Muscle of leg (tissue), 11 donors: Measurements from ENCODE around the gene ZNF407. TPM values are rescaled to one million over a fixed set of nuclear protein-coding genes. Genes with fewer than 3 reads are reported as not detected.

Source experiments
- DNase-seq: peaks from one replicate; pipeline ENCODE4 v3.0.0; 2013
- H3K27ac ChIP-seq: one replicate; pipeline ENCODE4 v1.5.1; 2013; ENCODE audit warnings: mild to moderate bottlenecking, low read length, control low read depth
- H3K27me3 ChIP-seq: one replicate; pipeline ENCODE4 v1.6.1; 2013; ENCODE audit warnings: low read length; ENCODE audit not compliant: control insufficient read depth, insufficient read depth
- H3K36me3 ChIP-seq: one replicate; pipeline ENCODE4 v1.6.1; 2013; ENCODE audit warnings: low read length; ENCODE audit not compliant: control insufficient read depth, insufficient read depth
- H3K4me1 ChIP-seq: one replicate; pipeline ENCODE4 v1.6.1; 2013; ENCODE audit warnings: low read length; ENCODE audit not compliant: control insufficient read depth, insufficient read depth
- H3K4me3 ChIP-seq: one replicate; pipeline ENCODE4 v1.5.1; 2013; ENCODE audit warnings: low read length, control low read depth
- H3K9me3 ChIP-seq: replicated peaks from 2 replicates; pipeline ENCODE4 v1.6.1; 2013; ENCODE audit warnings: low read depth, low read length; ENCODE audit not compliant: control insufficient read depth
- WGBS: methylation state at CpG from one replicate; pipeline ENCODE4 v1.1.5; 2013; ENCODE audit warnings: missing lambda C conversion rate; ENCODE audit not compliant: insufficient coverage; 5-methylcytosine and 5-hydroxymethylcytosine counted together
- polyA plus RNA-seq, 8 donors: library from polyadenylated mRNA; unstranded; fragments of 120-200 nt; gene quantifications; one replicate each; pipeline versions ENCODE4 v1.2.1 to v1.2.3, GENCODE V29; 2013; ENCODE audit warnings: inconsistent platforms in 1 of 8, low replicate concordance in 1 of 8; ENCODE audit not compliant: insufficient read length in 8 of 8, insufficient read depth in 1 of 8
- total RNA-seq: library from RNA; stranded (reverse); fragments of 120-200 nt; gene quantifications from one replicate; pipeline ENCODE4 v1.2.4, GENCODE V29; 2013

The ZNF407 gene
- total and polyA plus RNA-seq, 9 donors, result 5.3 to 10.7 (median 6.4) TPM

GRCh38 chr18:75106746-75107145 is 509.1 kb downstream of the ZNF407 start:
- no peaks in the 10 kb centered on the region for H3K36me3 ChIP-seq

GRCh38 chr18:75107196-75107930 is 509.7 kb downstream of the ZNF407 start:
- no peaks in the 10 kb centered on the region for H3K9me3 ChIP-seq
- H3K27me3 ChIP-seq, result peaks cover 2% of the 10 kb centered on the region
- DNase-seq, result no peak

More at GRCh38 chr18:75106746-75107145, 509.1 kb downstream of the ZNF407 start:
- WGBS, result 83% methylated on average over 12 of the region's 13 CpGs
- Histone ChIP-seq H3K4me3 (no peak overlapping the region), H3K27ac (no peak overlapping the region), H3K27me3 (peaks cover 2% of the 10 kb centered on the region), H3K4me1 (peaks cover 11% of the 10 kb centered on the region), H3K9me3 (peaks cover 3% of the 10 kb centered on the region)
- DNase-seq, result no peak

GRCh38 chr18:75107931-75108276 is 510.2 kb downstream of the ZNF407 start:
- Histone ChIP-seq H3K36me3 (no peaks in the 10 kb centered on the region), H3K27ac (no peak overlapping the region), H3K4me3 (no peak overlapping the region), H3K9me3 (no peaks in the 10 kb centered on the region), H3K27me3 (peaks cover 2% of the 10 kb centered on the region), H3K4me1 (peaks cover 14% of the 10 kb centered on the region)
- 49% methylated on average over 8 of the region's 8 CpGs for WGBS
- no peak for DNase-seq

More at GRCh38 chr18:75107196-75107930, 509.7 kb downstream of the ZNF407 start:
- peaks cover 12% of the 10 kb centered on the region for H3K4me1 ChIP-seq
- WGBS, result 88% methylated on average over 15 of the region's 19 CpGs
- H3K4me3 ChIP-seq, result no peak overlapping the region
- H3K27ac ChIP-seq, result no peak overlapping the region
- H3K36me3 ChIP-seq, result no peaks in the 10 kb centered on the region

- Histone ChIP-seq H3K27ac (peak overlapping the region; percentile 59), H3K27me3 (peaks cover 2% of the 10 kb centered on the region), H3K4me3 (no peak overlapping the region), H3K9me3 (no peaks in the 10 kb centered on the region), H3K36me3 (no peaks in the 10 kb centered on the region), H3K4me1 (peaks cover 14% of the 10 kb centered on the region)
- WGBS, result 52% methylated on average over 12 of the region's 20 CpGs
- peak; percentile 37 for DNase-seq
These were observed 511.1 kb downstream of the ZNF407 start for GRCh38 chr18:75108579-75109318.

GRCh38 chr18:75109319-75109691 is 511.6 kb downstream of the ZNF407 start:
- no peaks in the 10 kb centered on the region for H3K9me3 ChIP-seq
- H3K36me3 ChIP-seq, result no peaks in the 10 kb centered on the region
- peaks cover 2% of the 10 kb centered on the region for H3K27me3 ChIP-seq
- H3K4me1 ChIP-seq, result peaks cover 14% of the 10 kb centered on the region
- DNase-seq, result peak; percentile 75
- 36% methylated on average over 4 of the region's 7 CpGs for WGBS
- H3K27ac ChIP-seq, result peak overlapping the region; percentile 59
- no peak overlapping the region for H3K4me3 ChIP-seq

GRCh38 chr18:75109819-75110218 is 512.1 kb downstream of the ZNF407 start:
- WGBS, result 88% methylated on average over 7 of the region's 10 CpGs
- Histone ChIP-seq H3K4me3 (no peak overlapping the region), H3K4me1 (peaks cover 14% of the 10 kb centered on the region), H3K36me3 (no peaks in the 10 kb centered on the region), H3K9me3 (no peaks in the 10 kb centered on the region), H3K27me3 (peaks cover 2% of the 10 kb centered on the region), H3K27ac (no peak overlapping the region)
- no peak for DNase-seq

- Histone ChIP-seq H3K27me3 (peaks cover 2% of the 10 kb centered on the region), H3K27ac (no peak overlapping the region), H3K4me1 (peaks cover 14% of the 10 kb centered on the region), H3K9me3 (no peaks in the 10 kb centered on the region), H3K36me3 (no peaks in the 10 kb centered on the region), H3K4me3 (no peak overlapping the region)
- DNase-seq, result no peak
- WGBS, result 82% methylated on average over 2 of the region's 9 CpGs
These were observed 512.6 kb downstream of the ZNF407 start for GRCh38 chr18:75110311-75110710.

- no peaks in the 10 kb centered on the region for H3K27me3 ChIP-seq
- H3K9me3 ChIP-seq, result no peaks in the 10 kb centered on the region
- H3K4me1 ChIP-seq, result peaks cover 14% of the 10 kb centered on the region
- no peak for DNase-seq
- no peaks in the 10 kb centered on the region for H3K36me3 ChIP-seq
- no peak overlapping the region for H3K27ac ChIP-seq
- 72% methylated on average over 8 of the region's 12 CpGs for WGBS
- H3K4me3 ChIP-seq, result no peak overlapping the region
These were observed 513.3 kb downstream of the ZNF407 start for GRCh38 chr18:75110846-75111415.

GRCh38 chr18:75111760-75112159 is 514.1 kb downstream of the ZNF407 start:
- H3K27ac ChIP-seq, result no peak overlapping the region
- no peak for DNase-seq
- 61% methylated on average over 4 of the region's 8 CpGs for WGBS

More at GRCh38 chr18:75111760-75112159, 514.1 kb downstream of the ZNF407 start:
- H3K9me3 ChIP-seq, result no peaks in the 10 kb centered on the region
- H3K4me1 ChIP-seq, result peaks cover 14% of the 10 kb centered on the region
- H3K4me3 ChIP-seq, result no peak overlapping the region
- H3K27me3 ChIP-seq, result no peaks in the 10 kb centered on the region
- H3K36me3 ChIP-seq, result no peaks in the 10 kb centered on the region
